GM06990 (cell line): ENCODE measurements around the gene PIK3R1.

Source experiments
- DNase-seq: peaks from one replicate; pipeline ENCODE4 v3.0.0-alpha.2; 2011; ENCODE audit not compliant: insufficient read length; ENCODE audit errors: extremely low read depth
- H3K27me3 ChIP-seq: replicated peaks from 2 replicates; pipeline ENCODE4 v1.6.0; 2011; ENCODE audit warnings: low read length; ENCODE audit not compliant: control insufficient read depth, insufficient read depth
- H3K36me3 ChIP-seq: 2 replicates; pipeline ENCODE4 v1.5.1; 2011; ENCODE audit warnings: low read length; ENCODE audit not compliant: control insufficient read depth, insufficient read depth
- H3K4me3 ChIP-seq: replicated peaks from 2 replicates; pipeline ENCODE4 v1.5.1; 2011; ENCODE audit warnings: low read depth, mild to moderate bottlenecking, control low read depth, low read length
- CTCF ChIP-seq: IDR thresholded peaks from 2 replicates; pipeline ENCODE4 v1.5.1; 2011; ENCODE audit warnings: low read length, control low read depth, mild to moderate bottlenecking, inconsistent platforms; ENCODE audit not compliant: insufficient read depth, poor library complexity, severe bottlenecking

PIK3R1 gene

DNA sequence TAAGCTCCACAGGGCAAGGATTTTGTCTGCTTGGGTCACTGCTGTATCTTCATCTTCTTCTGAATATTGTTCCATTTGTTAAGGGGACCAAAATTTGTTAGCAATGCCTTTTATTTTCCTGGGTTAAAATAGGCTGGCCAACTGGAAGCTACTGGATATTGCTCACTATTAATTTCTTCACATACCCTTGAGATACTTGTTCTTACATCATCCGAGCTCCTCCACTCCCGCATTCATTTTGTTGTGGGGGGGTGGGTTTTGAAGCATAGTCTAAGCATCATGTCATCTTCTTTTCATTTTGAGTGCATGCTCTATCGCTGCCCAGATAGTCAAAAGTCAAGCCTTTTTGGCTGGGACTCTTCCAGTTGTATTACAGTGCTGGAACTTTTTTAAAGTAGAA is 42.5 kb upstream of the PIK3R1 start:
- H3K36me3 ChIP-seq: no peaks in the 10 kb centered on the region
- no peaks in the 10 kb centered on the region for H3K27me3 ChIP-seq
- H3K4me3 ChIP-seq: no peak overlapping the region
- DNase-seq: no peak
- no peak for TF ChIP-seq CTCF

DNA sequence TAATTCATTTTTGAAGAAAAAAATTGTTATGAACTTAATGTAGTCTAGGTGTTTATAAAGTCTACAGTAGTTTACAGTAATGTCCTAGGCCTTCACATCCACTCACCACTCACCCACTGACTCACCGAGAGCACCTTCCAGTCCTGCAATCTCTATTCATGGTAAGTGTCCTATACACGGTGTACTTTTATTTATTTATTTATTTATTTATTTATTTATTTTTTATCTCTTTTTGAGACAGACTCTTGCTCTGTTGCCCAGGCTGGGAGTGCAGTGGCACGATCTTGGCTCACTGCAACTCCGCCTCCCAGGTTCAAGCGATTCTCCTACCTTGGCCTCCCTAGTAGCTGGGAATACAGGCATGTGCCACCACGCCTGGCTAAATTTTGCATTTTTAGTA is 39.3 kb upstream of the PIK3R1 start:
- no peak for TF ChIP-seq CTCF

DNA sequence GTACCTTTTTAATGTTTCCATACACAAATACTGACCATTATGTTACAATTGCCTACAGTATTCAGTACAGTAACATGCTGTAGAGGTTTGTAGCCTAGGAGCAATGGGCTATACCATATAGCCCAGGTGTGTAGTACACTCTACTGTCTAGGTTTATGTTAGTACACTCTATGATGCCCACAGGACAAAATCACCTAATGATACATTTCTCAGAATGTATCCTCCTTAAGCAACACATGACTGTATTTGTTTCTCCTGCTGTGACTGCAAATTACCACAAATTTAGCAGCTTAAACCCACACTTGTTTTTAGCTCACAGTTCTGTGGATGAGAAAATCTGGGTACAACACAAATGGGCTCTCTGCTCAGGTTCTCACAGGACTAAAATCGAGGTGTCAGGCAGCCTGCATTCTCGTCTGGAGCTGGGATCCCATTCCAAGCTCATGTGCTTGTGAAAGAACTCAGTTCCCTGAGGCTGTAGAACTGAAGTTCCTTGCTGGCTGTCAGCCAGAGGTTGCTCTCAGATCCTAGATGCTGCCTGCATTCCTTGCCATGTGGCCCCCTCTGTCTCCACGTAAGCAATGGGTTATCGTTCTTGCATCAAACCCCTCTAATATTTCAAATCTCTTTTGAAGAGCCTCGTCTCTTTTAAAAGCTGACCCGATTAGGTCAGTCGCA is 38.6 kb upstream of the PIK3R1 start:
- Histone ChIP-seq H3K36me3 (no peaks in the 10 kb centered on the region), H3K4me3 (no peak overlapping the region), H3K27me3 (no peaks in the 10 kb centered on the region)
- DNase-seq: no peak
- TF ChIP-seq CTCF: no peak

More for the DNA sequence above, 39.3 kb upstream of the PIK3R1 start:
- no peaks in the 10 kb centered on the region for H3K36me3 ChIP-seq
- no peak overlapping the region for H3K4me3 ChIP-seq
- no peak for DNase-seq
- H3K27me3 ChIP-seq: no peaks in the 10 kb centered on the region

DNA sequence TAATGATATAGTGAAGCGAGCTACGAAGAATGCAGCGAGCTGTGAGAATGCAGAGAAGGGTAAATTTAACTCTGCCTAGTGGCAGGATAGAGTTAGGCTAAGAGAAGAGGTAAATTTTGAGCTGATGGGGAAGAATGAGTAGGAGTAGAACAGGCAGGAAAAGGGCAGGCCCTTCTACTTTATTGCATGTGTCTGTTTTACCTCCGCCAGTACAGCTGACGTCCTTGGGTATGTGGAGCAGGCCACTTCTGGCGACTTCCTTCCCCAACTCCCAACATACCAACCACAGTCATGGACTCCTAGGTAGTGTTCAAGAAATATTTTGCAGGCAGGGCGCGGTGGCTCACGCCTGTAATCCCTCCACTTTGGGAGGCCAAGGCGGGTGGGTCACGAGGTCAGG is 37.9 kb upstream of the PIK3R1 start:
- no peak for DNase-seq
- Histone ChIP-seq H3K36me3 (no peaks in the 10 kb centered on the region), H3K4me3 (no peak overlapping the region), H3K27me3 (no peaks in the 10 kb centered on the region)
- no peak for TF ChIP-seq CTCF

GRCh38 chr5:68178579-68178978 is 37.0 kb upstream of the PIK3R1 start:
- no peak for DNase-seq
- no peak overlapping the region for H3K4me3 ChIP-seq
- H3K36me3 ChIP-seq: no peaks in the 10 kb centered on the region
- H3K27me3 ChIP-seq: no peaks in the 10 kb centered on the region
- TF ChIP-seq CTCF: no peak
